Astrocyte (in vitro differentiated cells and primary cell): ENCODE measurements around the gene JOSD2. TPM values are rescaled to one million over a fixed set of nuclear protein-coding genes. Genes with fewer than 3 reads are reported as not detected.

ENCODE experiments used
- DNase-seq: peaks from one replicate; pipeline ENCODE4 v3.0.0-alpha.2; 2010; ENCODE audit warnings: low read depth
- FAIRE-seq: peaks from 2 replicates; lab custom pipeline; 2011; peaks lifted over from hg19 to GRCh38; lab: Jason Lieb, UNC
- H2AFZ ChIP-seq: 2 replicates; pipeline ENCODE4 v1.6.0; 2012; ENCODE audit warnings: low read depth, low read length, inconsistent platforms
- H3K27ac ChIP-seq: 2 replicates; pipeline ENCODE4 v1.5.1; 2011; ENCODE audit warnings: low read depth, low read length, inconsistent platforms
- H3K27me3 ChIP-seq: 2 replicates; pipeline ENCODE4 v1.6.0; 2011; ENCODE audit warnings: low read length, inconsistent platforms; ENCODE audit not compliant: insufficient read depth
- H3K36me3 ChIP-seq: 2 replicates; pipeline ENCODE4 v1.5.1; 2011; ENCODE audit warnings: low read length, inconsistent platforms; ENCODE audit not compliant: insufficient read depth
- H3K4me1 ChIP-seq: 2 replicates; pipeline ENCODE4 v1.5.1; 2011; ENCODE audit warnings: low read length, inconsistent platforms; ENCODE audit not compliant: insufficient read depth
- H3K4me2 ChIP-seq: 2 replicates; pipeline ENCODE4 v1.6.0; 2012; ENCODE audit warnings: low read length, inconsistent platforms
- H3K4me3 ChIP-seq: 2 replicates; pipeline ENCODE4 v1.5.1; 2011; ENCODE audit warnings: low read depth, mild to moderate bottlenecking, low read length, inconsistent platforms; ENCODE audit not compliant: insufficient read depth
- H3K79me2 ChIP-seq: 2 replicates; pipeline ENCODE4 v1.6.0; 2012; ENCODE audit warnings: mild to moderate bottlenecking, low read length, inconsistent platforms; ENCODE audit not compliant: insufficient read depth
- H3K9ac ChIP-seq: 2 replicates; pipeline ENCODE4 v1.6.0; 2012; ENCODE audit warnings: mild to moderate bottlenecking, low read length, inconsistent platforms
- H3K9me3 ChIP-seq: 2 replicates; pipeline ENCODE4 v1.5.1; 2012; ENCODE audit warnings: low read depth, mild to moderate bottlenecking, low read length, inconsistent platforms; ENCODE audit not compliant: insufficient read depth
- H4K20me1 ChIP-seq: 2 replicates; pipeline ENCODE4 v1.6.0; 2012; ENCODE audit warnings: low read length, inconsistent platforms; ENCODE audit not compliant: insufficient read depth
- H3K27ac Mint-ChIP-seq: one replicate; pipeline ENCODE4 v1.8.0; 2021; ENCODE audit warnings: mild to moderate bottlenecking, mixed read lengths; ENCODE audit not compliant: unreplicated experiment
- H3K27me3 Mint-ChIP-seq: one replicate; pipeline ENCODE4 v1.8.0; 2021; ENCODE audit warnings: low read depth, mixed read lengths; ENCODE audit not compliant: unreplicated experiment
- H3K36me3 Mint-ChIP-seq: one replicate; pipeline ENCODE4 v1.8.0; 2021; ENCODE audit warnings: low read depth, mixed read lengths; ENCODE audit not compliant: unreplicated experiment
- H3K4me1 Mint-ChIP-seq: one replicate; pipeline ENCODE4 v1.8.0; 2021; ENCODE audit warnings: low read depth, mixed read lengths; ENCODE audit not compliant: unreplicated experiment
- H3K4me3 Mint-ChIP-seq: one replicate; pipeline ENCODE4 v1.8.0; 2021; ENCODE audit warnings: mild to moderate bottlenecking, moderate library complexity, mixed read lengths; ENCODE audit not compliant: unreplicated experiment
- H3K9me3 Mint-ChIP-seq: one replicate; pipeline ENCODE4 v1.8.0; 2021; ENCODE audit warnings: mild to moderate bottlenecking, mixed read lengths; ENCODE audit not compliant: unreplicated experiment
- CTCF ChIP-seq: IDR thresholded peaks from 2 replicates; pipeline ENCODE4 v1.5.1; 2011; ENCODE audit warnings: low read depth, mild to moderate bottlenecking, inconsistent platforms, low read length, moderate library complexity; ENCODE audit not compliant: insufficient read depth
- EZH2 ChIP-seq: IDR thresholded peaks from 2 replicates; pipeline ENCODE4 v1.6.1; 2012; ENCODE audit warnings: mild to moderate bottlenecking, low read length, inconsistent platforms; ENCODE audit not compliant: insufficient read depth
- total RNA-seq: library from RNA; stranded (reverse); gene quantifications from 2 replicates; pipeline ENCODE4 v1.2.1, GENCODE V29; 2021

Gene JOSD2
- total RNA-seq, 1 donor from 2014 or later, result not detected

GRCh38 chr19:50462970-50463369, 48.0 kb downstream of the JOSD2 start:
- Histone ChIP-seq H3K27me3 (no peaks in the 10 kb centered on the region), H3K4me1 (peaks cover 5% of the 10 kb centered on the region), H3K9ac (no peak overlapping the region), H3K4me2 (no peak overlapping the region), H3K36me3 (no peaks in the 10 kb centered on the region), H3K27ac (no peak overlapping the region), H4K20me1 (no peaks in the 10 kb centered on the region), H3K79me2 (no peaks in the 10 kb centered on the region), H2AFZ (no peak overlapping the region), H3K4me3 (no peak overlapping the region), H3K9me3 (no peaks in the 10 kb centered on the region)
- no peak for DNase-seq
- Mint-ChIP-seq H3K36me3 (no peaks in the 10 kb centered on the region), H3K27me3 (peaks cover 2% of the 10 kb centered on the region), H3K9me3 (peaks cover 18% of the 10 kb centered on the region), H3K27ac (no peak overlapping the region), H3K4me1 (no peaks in the 10 kb centered on the region), H3K4me3 (no peak overlapping the region)
- TF ChIP-seq EZH2 (no peak), CTCF (no peak)
- no peak for FAIRE-seq

GRCh38 chr19:50461066-50461875, 49.7 kb downstream of the JOSD2 start:
- H4K20me1 ChIP-seq, result no peaks in the 10 kb centered on the region
- TF ChIP-seq EZH2 (no peak), CTCF (peak; percentile 65)
- H3K9me3 ChIP-seq, result no peaks in the 10 kb centered on the region
- no peaks in the 10 kb centered on the region for H3K4me1 Mint-ChIP-seq
- DNase-seq (peak; percentile 34), FAIRE-seq (no peak)
- H3K27me3 ChIP-seq, result no peaks in the 10 kb centered on the region
- no peak overlapping the region for H3K27ac ChIP-seq
- no peak overlapping the region for H3K9ac ChIP-seq
- H3K4me2 ChIP-seq, result no peak overlapping the region
- H3K4me1 ChIP-seq, result peaks cover 5% of the 10 kb centered on the region
- no peak overlapping the region for H3K27ac Mint-ChIP-seq
- peaks cover 15% of the 10 kb centered on the region for H3K9me3 Mint-ChIP-seq
- no peaks in the 10 kb centered on the region for H3K79me2 ChIP-seq
- no peaks in the 10 kb centered on the region for H3K36me3 ChIP-seq
- H3K4me3 Mint-ChIP-seq, result no peak overlapping the region
- H3K27me3 Mint-ChIP-seq, result peaks cover 2% of the 10 kb centered on the region
- H3K4me3 ChIP-seq, result no peak overlapping the region
- peak overlapping the region; percentile 68 for H2AFZ ChIP-seq
- H3K36me3 Mint-ChIP-seq, result no peaks in the 10 kb centered on the region

GRCh38 chr19:50460161-50460765, 50.7 kb downstream of the JOSD2 start:
- no peak overlapping the region for H3K4me3 ChIP-seq
- TF ChIP-seq EZH2, result no peak
- TF ChIP-seq CTCF, result peak; percentile 13
- H3K4me1 Mint-ChIP-seq, result no peaks in the 10 kb centered on the region
- FAIRE-seq (no peak), DNase-seq (peak; percentile 56)
- no peak overlapping the region for H3K27ac ChIP-seq
- no peaks in the 10 kb centered on the region for H3K36me3 ChIP-seq
- H2AFZ ChIP-seq, result peak overlapping the region; percentile 51
- H3K27me3 Mint-ChIP-seq, result peaks cover 2% of the 10 kb centered on the region
- no peak overlapping the region for H3K9ac ChIP-seq
- H3K9me3 ChIP-seq, result no peaks in the 10 kb centered on the region
- H3K27ac Mint-ChIP-seq, result no peak overlapping the region
- H4K20me1 ChIP-seq, result no peaks in the 10 kb centered on the region
- H3K36me3 Mint-ChIP-seq, result no peaks in the 10 kb centered on the region
- no peak overlapping the region for H3K4me3 Mint-ChIP-seq
- no peaks in the 10 kb centered on the region for H3K27me3 ChIP-seq
- peaks cover 9% of the 10 kb centered on the region for H3K9me3 Mint-ChIP-seq
- H3K79me2 ChIP-seq, result no peaks in the 10 kb centered on the region
- H3K4me1 ChIP-seq, result peaks cover 5% of the 10 kb centered on the region
- peak overlapping the region; percentile 76 for H3K4me2 ChIP-seq
